Liver (tissue), 9 donors: ENCODE results near the gene SH3GL3. TPM values are rescaled to one million over a fixed set of nuclear protein-coding genes. Genes with fewer than 3 reads are reported as not detected.
A peak's percentile ranks its signal among the peaks of the same experiment; 100 is the strongest.

ENCODE experiments used
- DNase-seq: peaks from one replicate; pipeline ENCODE4 v3.0.0-alpha.2; 2017; ENCODE audit warnings: low spot score
- H3K27ac ChIP-seq, 2 donors: one replicate each; pipeline ENCODE4 v1.7.0; 2013; ENCODE audit warnings: inconsistent platforms in 2 of 2, low read length in 2 of 2, control low read depth in 1 of 2, low read depth in 1 of 2, mild to moderate bottlenecking in 1 of 2
- H3K27me3 ChIP-seq, 4 donors: one replicate each; pipeline versions ENCODE4 v1.6.1 to v1.7.0; 2013; ENCODE audit warnings: low read length in 3 of 4, inconsistent platforms in 1 of 4, mild to moderate bottlenecking in 1 of 4, moderate library complexity in 1 of 4; ENCODE audit not compliant: control insufficient read depth in 4 of 4, insufficient read depth in 4 of 4
- H3K36me3 ChIP-seq, 4 donors: one replicate each; pipeline versions ENCODE4 v1.6.1 to v1.7.0; 2013; ENCODE audit warnings: low read length in 3 of 4, mild to moderate bottlenecking in 3 of 4, low read depth in 1 of 4, moderate library complexity in 1 of 4; ENCODE audit not compliant: control insufficient read depth in 4 of 4, insufficient read depth in 3 of 4
- H3K4me1 ChIP-seq, 4 donors: one replicate each; pipeline versions ENCODE4 v1.6.1 to v1.7.0; 2013; ENCODE audit warnings: low read length in 3 of 4, mild to moderate bottlenecking in 3 of 4, moderate library complexity in 1 of 4; ENCODE audit not compliant: control insufficient read depth in 4 of 4, insufficient read depth in 4 of 4
- H3K4me3 ChIP-seq, 3 donors: one replicate each; pipeline versions ENCODE4 v1.6.1 to v1.7.0; 2013; ENCODE audit warnings: low read length in 3 of 3, control low read depth in 1 of 3, low read depth in 1 of 3, mild to moderate bottlenecking in 1 of 3
- H3K9ac ChIP-seq, 2 donors: one replicate each; pipeline ENCODE4 v1.7.0; 2013; ENCODE audit warnings: low read length in 2 of 2, mild to moderate bottlenecking in 2 of 2, moderate library complexity in 2 of 2, control low read depth in 1 of 2, low read depth in 1 of 2
- H3K9me3 ChIP-seq, 4 donors: one replicate each; pipeline versions ENCODE4 v1.6.1 to v1.7.0; 2013; ENCODE audit warnings: low read length in 3 of 4; ENCODE audit not compliant: control insufficient read depth in 4 of 4
- EGR1 ChIP-seq, 2 donors: IDR thresholded peaks; 2 replicates each; pipeline ENCODE4 v1.6.1; 2016 to 2018; ENCODE audit warnings: antibody characterized with exemption in 2 of 2, low read depth in 2 of 2
- FOXA1 ChIP-seq: IDR thresholded peaks from 2 replicates; pipeline ENCODE4 v1.6.1; 2016; ENCODE audit warnings: antibody characterized with exemption
- FOXA2 ChIP-seq: IDR thresholded peaks from 2 replicates; pipeline ENCODE4 v1.6.1; 2016; ENCODE audit warnings: antibody characterized with exemption
- GABPA ChIP-seq, 2 donors: IDR thresholded peaks in 1 of 2; conservative IDR thresholded peaks in 1 of 2; 2 replicates each; pipeline ENCODE4 v1.6.1; 2016; ENCODE audit warnings: antibody characterized with exemption in 2 of 2, mild to moderate bottlenecking in 1 of 2, moderate library complexity in 1 of 2
- HNF4A ChIP-seq, 2 donors: conservative IDR thresholded peaks; 2 replicates each; pipeline ENCODE4 v1.6.1; 2016; ENCODE audit warnings: antibody characterized with exemption in 2 of 2, mild to moderate bottlenecking in 2 of 2
- HNF4G ChIP-seq: IDR thresholded peaks from 2 replicates; pipeline ENCODE4 v1.6.1; 2016; ENCODE audit warnings: antibody characterized with exemption
- JUND ChIP-seq, 2 donors: IDR thresholded peaks; 2 replicates each; pipeline ENCODE4 v1.6.1; 2016; ENCODE audit warnings: antibody characterized with exemption in 2 of 2
- NR2F2 ChIP-seq: IDR thresholded peaks from 2 replicates; pipeline ENCODE4 v1.6.1; 2016; ENCODE audit warnings: antibody characterized with exemption
- RAD21 ChIP-seq, 2 donors: IDR thresholded peaks; 2 replicates each; pipeline ENCODE4 v1.6.1; 2016; ENCODE audit warnings: antibody characterized with exemption in 2 of 2, mild to moderate bottlenecking in 2 of 2
- RXRA ChIP-seq, 2 donors: IDR thresholded peaks; 2 replicates each; pipeline ENCODE4 v1.6.1; 2017 to 2018; ENCODE audit warnings: antibody characterized with exemption in 2 of 2, mild to moderate bottlenecking in 1 of 2
- SP1 ChIP-seq: IDR thresholded peaks from 2 replicates; pipeline ENCODE4 v1.6.1; 2018; ENCODE audit warnings: antibody characterized with exemption, mild to moderate bottlenecking
- TAF1 ChIP-seq: conservative IDR thresholded peaks from 2 replicates; pipeline ENCODE4 v1.6.1; 2016; ENCODE audit warnings: antibody characterized with exemption, mild to moderate bottlenecking
- YY1 ChIP-seq: IDR thresholded peaks from 2 replicates; pipeline ENCODE4 v1.6.1; 2016; ENCODE audit warnings: antibody characterized with exemption, mild to moderate bottlenecking
- WGBS: extraction: QIAGEN DNeasy Blood & Tissue Kit; methylation state at CpG from one replicate; pipeline ENCODE4 v1.1.7; 2013; 5-methylcytosine and 5-hydroxymethylcytosine counted together
- polyA plus RNA-seq, 2 donors: library from polyadenylated mRNA; stranded (reverse) in 1 of 2; unstranded in 1 of 2; fragments of 200-250 nt in 1 of 2; fragments of >200 nt in 1 of 2; fragmentation: Nextera tagmentation in 1 of 2; extraction: Ambion mirVana in 1 of 2; gene quantifications; one replicate each; pipeline versions ENCODE4 v1.2.1 to v1.2.3, GENCODE V29; 2013 to 2015
- total RNA-seq, 2 donors: library from RNA; depleted of rRNA; stranded (reverse); fragments of >200 nt; gene quantifications; one replicate each; pipeline ENCODE4 v1.2.3, GENCODE V29; 2014
- TF ChIP-seq, protein P1 (sequence below): IDR thresholded peaks from 2 replicates; pipeline ENCODE4 v1.6.1; 2016; ENCODE audit warnings: antibody characterized with exemption
- TF ChIP-seq, protein P2 (sequence below): fragments of 150-350 bp; IDR thresholded peaks from 2 replicates; pipeline ENCODE4 v1.5.1; 2017; ENCODE audit warnings: improper control_type of control experiment, low read depth, low read length; ENCODE audit not compliant: missing input control
- TF ChIP-seq, protein P3 (sequence below): IDR thresholded peaks from 2 replicates; pipeline ENCODE4 v1.6.1; 2016; ENCODE audit warnings: antibody characterized with exemption
- TF ChIP-seq, protein P4 (sequence below): IDR thresholded peaks from 2 replicates; pipeline ENCODE4 v1.6.1; 2016; ENCODE audit warnings: antibody characterized with exemption, mild to moderate bottlenecking
- TF ChIP-seq, protein P5 (sequence below): IDR thresholded peaks from 2 replicates; pipeline ENCODE4 v1.6.1; 2016; ENCODE audit warnings: antibody characterized with exemption
- donor health status: healthy.
- donor health status: healthy.
- donor health status: healthy.
- donor health status: healthy.
- donor health status: healthy.

The SH3GL3 gene
- total and polyA plus RNA-seq, 4 donors, result 0.23 TPM; not detected in 3

DNA sequence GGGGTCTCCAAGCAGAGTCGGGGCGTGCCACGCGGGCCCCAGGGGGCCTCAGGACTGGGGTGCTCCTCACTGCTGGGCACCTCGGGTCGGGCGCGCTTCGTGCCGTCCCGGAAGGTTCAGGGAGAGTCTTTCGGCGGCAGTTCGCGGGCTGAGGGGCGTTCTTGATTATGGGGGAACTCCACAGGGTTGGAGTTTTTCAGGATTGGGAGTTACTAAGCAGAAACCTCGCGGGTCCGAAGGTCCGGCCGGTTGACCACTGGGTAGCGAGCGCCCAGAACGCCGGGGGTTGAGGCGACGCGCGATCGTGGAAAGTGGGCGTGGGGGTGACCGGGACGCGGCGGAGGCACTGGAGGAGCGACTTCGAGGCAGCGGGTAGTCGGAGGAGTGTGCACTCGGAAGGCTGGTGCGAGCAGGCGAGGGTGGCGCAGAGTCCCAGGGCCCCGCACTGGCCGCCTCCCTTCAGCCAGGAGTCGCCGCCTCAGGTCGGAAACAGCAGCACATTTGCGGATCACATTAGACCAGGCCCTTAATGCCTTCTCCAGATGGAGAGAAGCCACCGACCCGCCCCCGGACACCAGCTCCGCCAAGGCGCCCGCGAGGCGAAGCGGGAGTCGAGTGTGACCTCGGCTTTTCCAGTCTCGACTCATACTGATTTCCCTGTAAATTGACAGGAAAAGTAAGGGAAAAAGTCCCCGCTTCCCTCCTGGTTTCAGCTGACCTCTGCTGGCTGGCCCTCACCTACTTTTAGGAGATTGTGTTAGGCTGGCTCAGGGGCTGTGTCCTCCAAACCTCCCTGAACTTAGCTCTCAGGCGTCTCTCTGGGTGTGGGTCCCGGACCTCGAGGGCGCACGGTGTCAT lies 207.5 kb downstream of the SH3GL3 start:
- no peaks in the 10 kb centered on the region for H3K27me3 ChIP-seq
- WGBS, result 12% methylated on average over 67 of the region's 67 CpGs

More for the DNA sequence above, 207.5 kb downstream of the SH3GL3 start:
- no peak for DNase-seq
- peak overlapping the region; percentile 81 to 85 for H3K27ac ChIP-seq
- H3K36me3 ChIP-seq, result no peaks in the 10 kb centered on the region
- peaks cover 10 to 44% (median 35%) of the 10 kb centered on the region in 4 donors for H3K4me1 ChIP-seq
- H3K9me3 ChIP-seq, result no peaks in the 10 kb centered on the region
- peak; percentile 14 for TF ChIP-seq NR2F2
- TF ChIP-seq, protein P1, sequence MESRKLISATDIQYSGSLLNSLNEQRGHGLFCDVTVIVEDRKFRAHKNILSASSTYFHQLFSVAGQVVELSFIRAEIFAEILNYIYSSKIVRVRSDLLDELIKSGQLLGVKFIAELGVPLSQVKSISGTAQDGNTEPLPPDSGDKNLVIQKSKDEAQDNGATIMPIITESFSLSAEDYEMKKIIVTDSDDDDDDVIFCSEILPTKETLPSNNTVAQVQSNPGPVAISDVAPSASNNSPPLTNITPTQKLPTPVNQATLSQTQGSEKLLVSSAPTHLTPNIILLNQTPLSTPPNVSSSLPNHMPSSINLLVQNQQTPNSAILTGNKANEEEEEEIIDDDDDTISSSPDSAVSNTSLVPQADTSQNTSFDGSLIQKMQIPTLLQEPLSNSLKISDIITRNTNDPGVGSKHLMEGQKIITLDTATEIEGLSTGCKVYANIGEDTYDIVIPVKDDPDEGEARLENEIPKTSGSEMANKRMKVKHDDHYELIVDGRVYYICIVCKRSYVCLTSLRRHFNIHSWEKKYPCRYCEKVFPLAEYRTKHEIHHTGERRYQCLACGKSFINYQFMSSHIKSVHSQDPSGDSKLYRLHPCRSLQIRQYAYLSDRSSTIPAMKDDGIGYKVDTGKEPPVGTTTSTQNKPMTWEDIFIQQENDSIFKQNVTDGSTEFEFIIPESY, result no peak
- TF ChIP-seq JUND (IDR thresholded peaks at IDR 0.05), result no peak
- TF ChIP-seq, protein P2, sequence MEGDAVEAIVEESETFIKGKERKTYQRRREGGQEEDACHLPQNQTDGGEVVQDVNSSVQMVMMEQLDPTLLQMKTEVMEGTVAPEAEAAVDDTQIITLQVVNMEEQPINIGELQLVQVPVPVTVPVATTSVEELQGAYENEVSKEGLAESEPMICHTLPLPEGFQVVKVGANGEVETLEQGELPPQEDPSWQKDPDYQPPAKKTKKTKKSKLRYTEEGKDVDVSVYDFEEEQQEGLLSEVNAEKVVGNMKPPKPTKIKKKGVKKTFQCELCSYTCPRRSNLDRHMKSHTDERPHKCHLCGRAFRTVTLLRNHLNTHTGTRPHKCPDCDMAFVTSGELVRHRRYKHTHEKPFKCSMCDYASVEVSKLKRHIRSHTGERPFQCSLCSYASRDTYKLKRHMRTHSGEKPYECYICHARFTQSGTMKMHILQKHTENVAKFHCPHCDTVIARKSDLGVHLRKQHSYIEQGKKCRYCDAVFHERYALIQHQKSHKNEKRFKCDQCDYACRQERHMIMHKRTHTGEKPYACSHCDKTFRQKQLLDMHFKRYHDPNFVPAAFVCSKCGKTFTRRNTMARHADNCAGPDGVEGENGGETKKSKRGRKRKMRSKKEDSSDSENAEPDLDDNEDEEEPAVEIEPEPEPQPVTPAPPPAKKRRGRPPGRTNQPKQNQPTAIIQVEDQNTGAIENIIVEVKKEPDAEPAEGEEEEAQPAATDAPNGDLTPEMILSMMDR, result no peak
- no peak for TF ChIP-seq SP1
- TF ChIP-seq FOXA2, result no peak
- TF ChIP-seq EGR1 (IDR thresholded peaks at IDR 0.05; ENCODE audit: low read depth in 2 of 2), result peak in 1 of 2 donors; percentile 51
- no peak for TF ChIP-seq RAD21 (IDR thresholded peaks at IDR 0.05)
- TF ChIP-seq, protein P3, sequence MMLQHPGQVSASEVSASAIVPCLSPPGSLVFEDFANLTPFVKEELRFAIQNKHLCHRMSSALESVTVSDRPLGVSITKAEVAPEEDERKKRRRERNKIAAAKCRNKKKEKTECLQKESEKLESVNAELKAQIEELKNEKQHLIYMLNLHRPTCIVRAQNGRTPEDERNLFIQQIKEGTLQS, result no peak
- peak; percentile 51 for TF ChIP-seq YY1
- no peak for TF ChIP-seq RXRA (IDR thresholded peaks at IDR 0.05)
- TF ChIP-seq, protein P4, sequence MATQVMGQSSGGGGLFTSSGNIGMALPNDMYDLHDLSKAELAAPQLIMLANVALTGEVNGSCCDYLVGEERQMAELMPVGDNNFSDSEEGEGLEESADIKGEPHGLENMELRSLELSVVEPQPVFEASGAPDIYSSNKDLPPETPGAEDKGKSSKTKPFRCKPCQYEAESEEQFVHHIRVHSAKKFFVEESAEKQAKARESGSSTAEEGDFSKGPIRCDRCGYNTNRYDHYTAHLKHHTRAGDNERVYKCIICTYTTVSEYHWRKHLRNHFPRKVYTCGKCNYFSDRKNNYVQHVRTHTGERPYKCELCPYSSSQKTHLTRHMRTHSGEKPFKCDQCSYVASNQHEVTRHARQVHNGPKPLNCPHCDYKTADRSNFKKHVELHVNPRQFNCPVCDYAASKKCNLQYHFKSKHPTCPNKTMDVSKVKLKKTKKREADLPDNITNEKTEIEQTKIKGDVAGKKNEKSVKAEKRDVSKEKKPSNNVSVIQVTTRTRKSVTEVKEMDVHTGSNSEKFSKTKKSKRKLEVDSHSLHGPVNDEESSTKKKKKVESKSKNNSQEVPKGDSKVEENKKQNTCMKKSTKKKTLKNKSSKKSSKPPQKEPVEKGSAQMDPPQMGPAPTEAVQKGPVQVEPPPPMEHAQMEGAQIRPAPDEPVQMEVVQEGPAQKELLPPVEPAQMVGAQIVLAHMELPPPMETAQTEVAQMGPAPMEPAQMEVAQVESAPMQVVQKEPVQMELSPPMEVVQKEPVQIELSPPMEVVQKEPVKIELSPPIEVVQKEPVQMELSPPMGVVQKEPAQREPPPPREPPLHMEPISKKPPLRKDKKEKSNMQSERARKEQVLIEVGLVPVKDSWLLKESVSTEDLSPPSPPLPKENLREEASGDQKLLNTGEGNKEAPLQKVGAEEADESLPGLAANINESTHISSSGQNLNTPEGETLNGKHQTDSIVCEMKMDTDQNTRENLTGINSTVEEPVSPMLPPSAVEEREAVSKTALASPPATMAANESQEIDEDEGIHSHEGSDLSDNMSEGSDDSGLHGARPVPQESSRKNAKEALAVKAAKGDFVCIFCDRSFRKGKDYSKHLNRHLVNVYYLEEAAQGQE, result no peak
- TF ChIP-seq GABPA (IDR thresholded peaks at IDR 0.05 in 1 of 2, conservative IDR thresholded peaks at IDR 0.05 in 1 of 2), result no peak
- TF ChIP-seq, protein P5, sequence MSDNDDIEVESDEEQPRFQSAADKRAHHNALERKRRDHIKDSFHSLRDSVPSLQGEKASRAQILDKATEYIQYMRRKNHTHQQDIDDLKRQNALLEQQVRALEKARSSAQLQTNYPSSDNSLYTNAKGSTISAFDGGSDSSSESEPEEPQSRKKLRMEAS, result no peak
- no peak for TF ChIP-seq FOXA1
- no peak for TF ChIP-seq HNF4G
- TF ChIP-seq HNF4A (conservative IDR thresholded peaks at IDR 0.05), result peak; percentile 4 to 16
- TF ChIP-seq TAF1, result no peak
- peak overlapping the region; percentile 63 to 78 (median 63) for H3K4me3 ChIP-seq
- H3K9ac ChIP-seq, result peak overlapping the region; percentile 56 to 58
